Non-pigmented ciliary epithelial cell (primary cell): ENCODE results near the gene SMARCD3.

Source experiments
- DNase-seq: peaks from one replicate; pipeline ENCODE4 v3.0.0-alpha.2; 2010; ENCODE audit warnings: low read depth

SMARCD3 gene

GRCh38 chr7:151247611-151248345, 716 bp downstream of the SMARCD3 start:
- DNase-seq: no peak

GRCh38 chr7:151246851-151247580, 1.5 kb downstream of the SMARCD3 start:
- no peak for DNase-seq

GRCh38 chr7:151246102-151246850, 2.2 kb downstream of the SMARCD3 start:
- DNase-seq: no peak

- no peak for DNase-seq
These were observed 3.0 kb downstream of the SMARCD3 start for GRCh38 chr7:151245360-151246101.

- DNase-seq: no peak
These were observed 3.6 kb downstream of the SMARCD3 start for GRCh38 chr7:151244841-151245346.

GRCh38 chr7:151244196-151244840, 4.2 kb downstream of the SMARCD3 start:
- DNase-seq: no peak

- DNase-seq: no peak
These were observed 4.9 kb downstream of the SMARCD3 start for GRCh38 chr7:151243408-151244195.

- DNase-seq: no peak
These were observed 5.5 kb downstream of the SMARCD3 start for GRCh38 chr7:151243045-151243349.

- DNase-seq: no peak
These were observed 6.1 kb downstream of the SMARCD3 start for GRCh38 chr7:151242159-151243044.

GRCh38 chr7:151241755-151242096, 6.8 kb downstream of the SMARCD3 start:
- no peak for DNase-seq

- DNase-seq: no peak
These were observed 7.3 kb downstream of the SMARCD3 start for GRCh38 chr7:151240942-151241754.

- DNase-seq: no peak
These were observed 8.0 kb downstream of the SMARCD3 start for GRCh38 chr7:151240536-151240935.

GRCh38 chr7:151239837-151240459, 8.5 kb downstream of the SMARCD3 start:
- no peak for DNase-seq

- DNase-seq: no peak
These were observed 9.3 kb downstream of the SMARCD3 start for GRCh38 chr7:151238924-151239836.

GRCh38 chr7:151238190-151238810, 10.2 kb downstream of the SMARCD3 start:
- no peak for DNase-seq

- DNase-seq: no peak
These were observed 11.0 kb downstream of the SMARCD3 start for GRCh38 chr7:151237244-151238189.
